Bronchial epithelial cell (primary cell): ENCODE data around the gene A1BG. TPM values are rescaled to one million over a fixed set of nuclear protein-coding genes. Genes with fewer than 3 reads are reported as not detected.

Source experiments
- DNase-seq: peaks from one replicate; pipeline ENCODE4 v3.0.0-alpha.2; 2010; ENCODE audit warnings: low read depth
- FAIRE-seq: peaks from 2 replicates; lab custom pipeline; 2011; peaks lifted over from hg19 to GRCh38; lab: Jason Lieb, UNC
- H3K27me3 ChIP-seq: 2 replicates; pipeline ENCODE4 v1.5.1; 2011; ENCODE audit warnings: low read length; ENCODE audit not compliant: control insufficient read depth, insufficient read depth
- H3K36me3 ChIP-seq: 2 replicates; pipeline ENCODE4 v1.5.1; 2011; ENCODE audit warnings: low read length; ENCODE audit not compliant: control insufficient read depth, insufficient read depth
- H3K4me3 ChIP-seq: 2 replicates; pipeline ENCODE4 v1.5.1; 2011; ENCODE audit warnings: mild to moderate bottlenecking, low read depth, low read length, control low read depth
- CTCF ChIP-seq: IDR thresholded peaks from 2 replicates; pipeline ENCODE4 v1.5.1; 2011; ENCODE audit warnings: mild to moderate bottlenecking, moderate library complexity, low read length, control low read depth, inconsistent platforms; ENCODE audit not compliant: insufficient read depth, severe bottlenecking
- total RNA-seq: library from RNA; depleted of rRNA; stranded (reverse); fragments of >200 nt; gene quantifications from 2 replicates; pipeline ENCODE4 v1.2.1, GENCODE V29; 2014

The A1BG gene
- total RNA-seq, 1 donor from 2014 or later: 2.1 TPM

DNA sequence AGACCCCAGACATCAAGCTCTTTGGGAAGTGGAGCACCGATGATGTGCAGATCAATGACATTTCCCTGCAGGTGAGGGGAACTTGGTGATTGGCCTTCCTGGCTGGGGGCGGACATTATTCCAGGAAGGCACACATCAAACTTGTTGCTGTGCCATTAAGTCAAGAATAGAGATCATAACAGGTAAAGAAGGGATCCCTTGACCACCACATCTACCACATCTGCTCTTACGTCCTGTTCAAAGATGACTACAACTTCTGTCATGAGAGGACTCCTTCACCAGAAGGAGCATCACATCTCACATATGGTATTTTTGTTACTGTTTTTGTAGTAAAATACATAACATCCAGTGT, 34.9 kb upstream of the A1BG start:
- no peak for TF ChIP-seq CTCF
- DNase-seq (no peak), FAIRE-seq (no peak)
- Histone ChIP-seq H3K36me3 (peaks cover 19% of the 10 kb centered on the region), H3K27me3 (no peaks in the 10 kb centered on the region), H3K4me3 (peak overlapping the region; percentile 59)

GRCh38 chr19:58387338-58388174, 34.3 kb upstream of the A1BG start:
- FAIRE-seq (no peak), DNase-seq (no peak)
- Histone ChIP-seq H3K36me3 (peaks cover 14% of the 10 kb centered on the region), H3K27me3 (no peaks in the 10 kb centered on the region), H3K4me3 (peak overlapping the region; percentile 59)
- no peak for TF ChIP-seq CTCF

DNA sequence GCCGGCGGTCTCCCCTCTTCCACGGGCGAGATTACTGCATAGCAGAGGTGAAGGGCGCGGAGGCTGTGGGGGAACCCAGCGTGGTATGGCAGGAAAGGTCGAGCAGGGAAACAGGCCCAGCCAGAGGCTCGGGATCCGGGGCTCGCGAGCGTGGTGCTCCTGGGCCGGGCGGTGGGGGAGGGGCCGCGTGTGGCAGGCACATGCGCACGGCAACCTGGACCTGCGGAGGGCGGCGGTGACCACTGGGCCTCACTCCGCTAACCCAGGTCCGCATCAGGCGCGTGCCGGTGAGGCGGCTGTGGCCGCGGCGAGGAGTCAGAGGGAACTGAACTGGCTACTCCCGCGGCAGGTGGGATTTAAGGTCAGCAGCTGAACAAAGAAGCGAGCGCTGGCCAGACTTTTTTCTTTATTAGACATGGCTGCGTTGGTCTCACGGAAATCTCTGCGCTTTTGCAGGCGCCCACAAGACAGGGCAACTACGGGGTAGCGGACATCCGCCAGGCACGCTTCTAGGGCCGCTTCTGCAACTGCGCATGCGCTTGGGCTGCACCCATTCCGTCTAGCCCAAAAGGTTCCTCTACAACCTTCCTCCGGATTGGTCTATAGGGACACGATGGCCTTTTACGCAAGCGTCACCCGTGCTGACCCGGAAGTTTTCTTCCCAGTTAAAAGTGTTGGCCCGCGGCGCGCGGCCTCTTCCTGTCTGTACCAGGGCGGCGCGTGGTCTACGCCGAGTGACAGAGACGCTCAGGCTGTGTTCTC, 33.5 kb upstream of the A1BG start, which contains the start of gene RPS5:
Gene RPS5, plus strand, starts transcription at position 694 of the 762 bp plus-strand sequence. CDS start 869 bp downstream, outside the sequence.
- peak; percentile 89 for FAIRE-seq
- Histone ChIP-seq H3K36me3 (peaks cover 12% of the 10 kb centered on the region), H3K4me3 (peak within 1 kb of the TSS; percentile 59), H3K27me3 (no peaks in the 10 kb centered on the region)
- peak; percentile 97 for DNase-seq
- no peak for TF ChIP-seq CTCF

- peak overlapping the region; percentile 59 for H3K4me3 ChIP-seq
- TF ChIP-seq CTCF: no peak
- DNase-seq (no peak), FAIRE-seq (no peak)
- peaks cover 10% of the 10 kb centered on the region for H3K36me3 ChIP-seq
- no peaks in the 10 kb centered on the region for H3K27me3 ChIP-seq
These were observed 32.7 kb upstream of the A1BG start for GRCh38 chr19:58385891-58386575.

GRCh38 chr19:58385313-58385890, 32.1 kb upstream of the A1BG start:
- no peak for FAIRE-seq
- DNase-seq: no peak
- no peak for TF ChIP-seq CTCF
- no peaks in the 10 kb centered on the region for H3K27me3 ChIP-seq
- H3K36me3 ChIP-seq: peaks cover 6% of the 10 kb centered on the region
- peak overlapping the region; percentile 59 for H3K4me3 ChIP-seq
